SH-SY5Y (cell line): ENCODE results near the gene DEFB126.

Experiments used
- GATA2 ChIP-seq: IDR thresholded peaks from 2 replicates; pipeline ENCODE4 v1.6.1; 2011; ENCODE audit warnings: mild to moderate bottlenecking, low read depth, low read length
- GATA3 ChIP-seq: IDR thresholded peaks from 2 replicates; pipeline ENCODE4 v1.6.1; 2011; ENCODE audit warnings: low read depth, mild to moderate bottlenecking, low read length, moderate library complexity

GRCh38 chr20:187733-188132, 45.3 kb downstream of the DEFB126 start:
- TF ChIP-seq GATA3 (no peak), GATA2 (no peak)
